CD4-positive, alpha-beta T cell treated with Interleukin-2 at 100 ng/mL for 4 hours (primary cell): ENCODE measurements around the gene HTR4.
"Not testable (repeated sequence)": the region's sequence is repeated elsewhere in the genome, so short reads cannot be mapped to it uniquely, and the experiment has no call there.

ENCODE experiments used
- DNase-seq: peaks from one replicate; pipeline ENCODE4 v3.0.0-alpha.2; 2020; ENCODE audit warnings: low spot score

HTR4 gene

DNA sequence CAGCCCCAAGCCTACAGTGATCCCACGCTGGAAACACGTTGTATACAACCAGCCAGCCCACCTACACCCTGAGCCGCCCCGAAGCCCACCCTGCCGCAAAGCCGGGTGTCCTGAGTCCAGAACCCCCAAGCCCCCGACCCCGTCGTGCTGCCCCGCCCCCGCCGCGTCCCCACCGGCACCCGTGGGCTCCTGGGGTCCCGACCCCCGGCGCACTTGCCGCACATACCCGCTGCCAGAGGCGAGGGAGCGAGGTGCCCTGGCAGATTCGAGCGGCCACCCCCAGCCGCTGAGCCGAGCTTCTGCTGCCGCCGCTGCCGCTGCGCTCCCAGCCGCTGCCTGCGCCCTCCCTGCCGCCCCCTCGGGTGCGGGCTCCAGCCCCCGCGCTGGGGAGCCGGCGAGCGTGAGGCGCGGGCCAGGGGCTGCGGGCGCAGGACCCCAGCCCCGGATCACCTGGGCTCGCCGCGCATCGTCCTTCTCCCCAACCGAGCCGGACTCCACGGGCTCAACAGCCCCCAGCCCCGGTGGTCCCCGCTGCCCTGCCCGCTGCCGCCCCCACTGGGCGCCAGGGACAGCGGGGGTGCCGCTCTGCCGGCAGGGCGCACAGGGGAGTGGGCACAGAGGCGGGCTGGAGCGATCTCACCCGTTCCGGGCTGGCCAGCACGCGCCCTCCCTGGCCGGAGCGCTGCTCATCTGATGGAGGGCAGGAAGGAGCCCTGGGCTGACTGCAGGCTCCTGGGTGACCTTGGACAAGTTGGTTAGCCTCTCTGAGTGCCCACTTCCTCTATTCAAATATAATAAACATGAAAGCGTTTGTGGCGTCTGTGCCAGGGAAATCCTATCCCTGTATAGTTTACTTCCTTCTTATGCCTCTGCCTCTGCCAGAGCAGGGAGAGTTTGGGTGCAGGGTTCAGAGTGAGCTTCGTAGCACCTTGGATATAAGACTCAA, at the start of gene HTR4:
HTR4 (minus strand) TSS at position 692 of the 946 bp plus-strand sequence. CDS start 17,513 bp downstream, outside the sequence.
- DNase-seq, result no peak

GRCh38 chr5:148702019-148702596, 47.8 kb upstream of the HTR4 start:
- no peak for DNase-seq

DNA sequence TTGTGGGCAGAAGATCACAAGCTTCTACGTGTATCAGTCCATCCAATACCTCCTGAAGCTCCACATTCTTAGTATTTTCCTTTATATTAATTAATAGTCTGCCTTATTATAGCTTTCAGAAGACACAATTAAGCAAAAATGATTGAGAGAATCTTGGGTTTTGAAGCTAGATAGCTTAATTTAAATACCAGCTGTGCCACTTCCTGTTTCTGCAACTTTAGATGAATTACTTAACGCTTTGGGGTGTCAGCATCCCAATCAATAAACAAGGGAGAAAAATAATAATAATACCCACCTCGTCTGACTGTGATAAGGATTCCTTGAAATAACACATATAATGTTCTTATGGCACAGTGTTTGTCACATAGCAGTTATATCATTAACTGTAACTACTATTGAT, 44.7 kb upstream of the HTR4 start:
- no peak for DNase-seq

- no peak for DNase-seq
Measured at GRCh38 chr5:148697809-148698196, 43.5 kb upstream of the HTR4 start.

DNA sequence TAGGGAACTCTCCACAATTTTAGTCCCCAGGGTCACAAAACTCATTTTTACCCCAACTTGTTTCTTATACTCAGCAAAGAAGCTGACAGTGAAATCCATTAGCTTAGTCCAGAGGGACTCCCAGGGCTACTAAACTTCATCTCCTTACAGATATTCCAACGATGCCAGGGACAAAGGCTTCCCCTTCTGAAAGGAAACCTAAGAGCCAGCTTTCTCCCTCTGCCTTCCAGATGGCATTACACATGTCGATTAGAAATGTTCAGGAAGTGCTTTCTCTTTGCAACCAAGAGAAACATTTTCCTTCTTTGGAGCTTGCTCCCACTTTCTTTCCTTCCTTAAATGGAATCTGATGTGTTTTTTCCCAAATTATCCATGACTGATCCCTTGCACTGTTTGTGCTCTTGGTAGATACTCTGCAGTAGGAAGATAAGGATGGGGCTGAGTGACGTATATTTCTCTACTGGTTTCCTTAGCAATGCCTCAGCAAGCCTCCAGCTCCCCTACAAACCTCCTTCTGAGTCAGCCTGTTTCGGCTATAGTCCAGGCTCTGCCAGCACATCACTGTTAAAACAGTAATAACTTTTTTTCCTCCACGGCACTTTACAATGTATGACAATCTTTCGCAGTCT, 43.0 kb upstream of the HTR4 start:
- no peak for DNase-seq

DNA sequence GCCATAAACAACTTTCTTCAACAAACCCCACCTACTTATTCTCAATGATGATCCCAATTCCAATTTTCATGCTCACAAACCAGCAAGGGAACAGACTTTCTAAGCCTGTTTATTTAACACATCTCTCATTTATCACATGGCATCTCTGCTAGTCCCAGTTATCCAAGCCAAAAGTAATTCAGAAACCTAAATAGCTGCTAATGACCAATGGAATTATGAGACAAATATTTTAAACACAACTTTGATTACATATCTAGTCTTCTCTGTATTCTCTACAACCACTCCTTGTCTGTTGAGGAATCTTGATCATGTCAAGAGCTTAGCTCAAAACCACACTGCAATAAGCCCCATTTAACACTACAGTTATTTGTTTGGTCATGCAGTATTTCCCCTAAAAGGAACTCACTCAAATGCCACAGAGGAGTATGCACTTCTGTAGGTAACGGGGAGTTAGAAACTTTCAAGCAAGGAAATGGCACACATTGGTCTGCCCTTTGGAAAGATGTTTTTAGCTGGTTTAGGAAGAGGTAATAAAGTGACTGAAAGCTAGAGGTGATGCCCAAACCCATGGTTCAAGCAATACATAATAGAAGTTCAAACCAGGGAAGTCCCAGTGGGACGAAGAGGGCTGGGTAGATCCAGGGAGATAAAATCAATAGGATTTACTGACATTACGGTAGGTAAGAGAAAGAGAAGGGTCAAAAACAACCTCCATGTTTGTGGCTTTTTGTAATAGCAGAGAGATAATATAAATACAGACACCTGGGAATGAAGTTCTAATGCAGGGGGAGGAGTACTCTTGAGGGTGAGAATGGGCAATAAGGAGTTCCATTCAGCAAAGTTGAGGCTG, 42.1 kb upstream of the HTR4 start:
- no peak for DNase-seq

DNA sequence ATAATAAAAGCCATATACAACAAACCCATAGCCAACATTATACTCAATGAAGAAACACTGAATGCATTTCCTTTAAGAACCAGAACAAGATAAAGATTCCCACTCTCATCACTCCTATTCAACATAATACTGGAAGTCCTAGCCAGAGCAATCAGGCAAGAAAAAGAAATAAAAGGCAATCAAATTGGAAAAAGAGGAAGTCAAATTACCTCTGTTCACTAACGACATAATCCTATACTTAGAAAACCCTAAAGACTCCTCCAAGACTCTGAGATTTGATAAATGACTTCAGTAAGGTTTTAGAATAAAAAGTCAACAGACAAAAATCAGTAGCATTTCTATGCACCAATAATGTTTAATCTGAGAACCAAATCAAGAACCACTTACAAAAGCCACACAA, 36.6 kb upstream of the HTR4 start:
- no peak for DNase-seq

DNA sequence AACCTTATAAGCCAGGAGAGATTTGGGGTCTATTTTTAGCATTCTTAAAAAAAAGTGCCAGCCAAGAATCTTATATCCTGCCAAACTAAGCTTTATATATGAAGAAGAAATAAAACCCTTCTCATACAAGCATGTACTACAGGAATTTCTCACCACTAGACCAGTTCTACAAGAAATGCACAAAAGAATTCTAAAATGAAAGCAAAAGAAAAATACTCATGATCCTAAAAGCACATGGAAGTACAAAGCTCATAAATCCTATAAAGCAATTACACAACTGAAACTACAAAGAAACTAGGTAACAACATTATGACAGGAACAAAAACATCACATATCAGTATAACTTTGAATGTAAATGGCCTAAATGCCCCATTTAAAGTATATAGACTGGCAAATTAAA, 34.5 kb upstream of the HTR4 start:
- DNase-seq, result no peak

GRCh38 chr5:148687871-148688270, 33.5 kb upstream of the HTR4 start:
- DNase-seq, result no peak

DNA sequence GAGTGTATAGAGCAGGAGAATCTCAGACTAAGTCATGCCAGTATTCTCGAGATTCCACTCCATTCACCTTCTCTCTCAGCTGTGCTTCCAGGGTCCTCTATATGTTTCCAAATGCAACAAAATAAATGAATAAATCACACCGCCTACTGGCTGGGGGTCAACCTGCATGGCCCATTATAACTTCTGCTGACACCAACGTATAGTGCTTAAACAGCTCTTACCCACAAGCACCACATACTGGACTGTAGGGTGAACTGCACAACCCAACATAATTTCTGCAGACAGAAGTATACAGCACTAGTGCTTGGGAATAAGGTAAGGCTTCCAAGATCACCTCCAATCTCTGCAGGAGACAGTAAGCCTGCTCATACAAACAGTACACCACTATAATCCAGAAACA, 33.1 kb upstream of the HTR4 start:
- no peak for DNase-seq

GRCh38 chr5:148686660-148687059, 32.3 kb upstream of the HTR4 start:
- no peak for DNase-seq

DNA sequence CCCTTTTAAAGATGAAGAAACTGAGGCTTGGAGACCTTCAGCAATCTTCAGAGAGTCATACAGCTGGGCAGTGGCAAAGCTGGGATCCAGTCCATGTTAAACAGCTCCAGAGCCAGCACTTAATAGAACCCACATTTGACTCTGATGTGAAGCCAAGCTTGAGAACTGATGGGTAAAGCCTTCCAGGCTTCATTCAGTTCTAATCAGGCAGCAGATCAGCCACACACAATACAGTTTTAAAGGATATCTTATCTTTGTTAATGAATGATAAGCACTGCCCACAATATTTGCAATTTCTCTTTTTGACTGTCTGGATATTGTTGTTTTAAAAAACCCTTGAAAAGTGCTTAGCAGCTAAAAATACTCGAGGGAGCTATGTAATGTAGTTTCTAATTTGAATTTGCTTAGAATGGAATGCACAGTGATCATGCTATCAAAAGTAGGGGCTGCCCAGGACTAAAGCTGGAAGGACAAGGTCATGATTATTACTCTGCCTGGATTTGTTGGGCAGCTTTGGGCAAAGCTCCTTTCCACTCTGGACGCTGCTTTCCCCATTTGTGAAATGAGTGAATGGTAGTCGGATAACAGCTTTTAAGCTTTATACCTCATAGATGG, 31.3 kb upstream of the HTR4 start:
- no peak for DNase-seq

DNA sequence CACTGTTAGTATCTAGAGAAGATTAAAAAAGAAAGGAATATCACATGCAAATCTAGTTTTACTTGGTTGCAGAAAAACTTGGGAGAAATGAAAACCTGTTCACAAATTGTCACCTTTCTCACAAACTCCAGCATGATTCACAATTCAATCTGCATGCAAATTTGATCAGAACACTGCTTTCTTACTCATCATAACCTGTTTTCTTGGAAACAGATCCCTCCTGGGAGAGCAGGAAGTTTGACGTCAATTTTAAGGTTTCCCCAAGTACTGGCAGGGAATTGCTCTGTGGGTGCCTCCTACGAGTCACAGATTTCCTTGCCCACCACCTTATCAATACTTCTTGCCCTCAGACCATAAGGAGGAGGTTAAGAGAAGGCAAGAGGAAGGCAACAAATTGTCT, 30.2 kb upstream of the HTR4 start:
- DNase-seq, result no peak

- no peak for DNase-seq
Measured at GRCh38 chr5:148683651-148684050, 29.3 kb upstream of the HTR4 start.

GRCh38 chr5:148682058-148683026, 28.0 kb upstream of the HTR4 start:
- no peak for DNase-seq

- no peak for DNase-seq
Measured at GRCh38 chr5:148681157-148682057, 27.1 kb upstream of the HTR4 start.

GRCh38 chr5:148673704-148674103, 19.4 kb upstream of the HTR4 start:
- not testable (repeated sequence) for DNase-seq

GRCh38 chr5:148666353-148666752, 12.0 kb upstream of the HTR4 start:
- no peak for DNase-seq

GRCh38 chr5:148665431-148665830, 11.1 kb upstream of the HTR4 start:
- DNase-seq, result no peak
